ENCODE data around the gene ITIH3.
"Not testable (repeated sequence)": the region's sequence is repeated elsewhere in the genome, so short reads cannot be mapped to it uniquely, and the experiment has no call there.

ITIH3 gene

DNA sequence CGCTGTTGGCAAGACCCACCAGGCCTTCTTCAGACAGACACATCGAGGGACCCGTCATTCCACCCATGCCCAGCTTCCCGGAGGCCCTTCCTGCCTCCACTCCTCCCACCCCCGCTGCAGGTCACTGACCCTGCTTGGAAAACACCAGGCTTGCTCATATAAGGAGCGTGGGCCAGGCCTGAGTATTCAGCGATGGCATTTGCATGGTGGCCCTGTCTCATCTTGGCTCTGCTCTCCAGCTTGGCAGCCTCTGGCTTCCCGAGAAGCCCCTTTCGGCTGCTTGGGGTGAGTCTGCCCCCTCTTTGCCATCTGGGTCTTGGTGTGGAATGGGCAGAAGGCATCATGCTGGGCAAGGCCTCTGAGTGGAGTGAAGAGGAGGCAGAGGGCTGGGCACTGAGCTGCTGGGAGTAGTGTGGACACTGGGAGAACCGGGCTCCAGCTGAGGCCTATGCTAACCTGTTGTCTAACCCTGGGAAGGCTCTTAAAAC, at the start of gene ITIH3:
Gene ITIH3, plus strand, starts transcription at position 185 of the 488 bp plus-strand sequence. Its CDS starts 8 bp downstream, at position 193.
- no peak for DNase-seq (ENCODE audit: low read depth in 2 of 2)

GRCh38 chr3:52752045-52752660, 42.4 kb upstream of the ITIH3 start:
- DNase-seq (ENCODE audit: low read depth in 2 of 2) = no peak

DNA sequence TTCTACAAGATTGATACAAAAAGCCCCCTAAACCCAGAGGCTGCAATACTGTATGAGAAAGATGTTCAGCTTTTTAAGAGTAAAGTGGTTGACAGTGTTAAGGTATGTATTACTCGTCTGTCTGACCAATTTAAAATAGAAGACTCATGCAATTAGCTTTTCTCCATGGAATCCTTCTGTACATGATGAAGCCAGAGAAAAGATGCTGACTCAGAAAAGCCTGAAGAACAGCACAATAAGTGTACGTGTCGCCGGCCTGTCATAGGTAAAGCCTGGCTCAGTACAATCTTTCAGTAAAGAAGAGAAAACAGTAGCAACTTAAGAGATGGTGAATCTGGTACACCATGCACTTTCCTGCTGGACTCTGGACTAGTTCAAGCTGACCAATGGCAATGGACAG, 40.2 kb upstream of the ITIH3 start:
- no peak for DNase-seq (ENCODE audit: low read depth in 2 of 2)

DNA sequence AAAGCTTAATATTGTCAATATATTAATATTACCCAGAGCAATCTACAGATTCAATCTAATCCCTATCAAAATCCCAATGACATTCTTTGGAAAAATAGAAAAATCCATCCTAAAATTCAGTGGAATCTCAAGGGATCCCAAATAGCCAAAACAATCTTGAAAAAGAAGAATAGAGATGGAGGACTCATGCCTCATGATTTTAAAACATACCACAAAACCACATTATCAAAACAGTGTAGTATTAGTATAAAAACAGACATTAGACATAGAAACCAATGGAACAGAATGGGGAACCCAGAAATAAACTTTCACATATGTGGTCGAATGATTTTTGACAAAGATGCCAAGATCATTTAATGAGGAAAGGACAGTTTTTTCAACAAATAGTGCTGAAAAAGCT, 38.5 kb upstream of the ITIH3 start:
- DNase-seq (ENCODE audit: low read depth in 2 of 2) = no peak

GRCh38 chr3:52763466-52763865, 31.1 kb upstream of the ITIH3 start:
- DNase-seq (ENCODE audit: low read depth in 2 of 2) = no peak

DNA sequence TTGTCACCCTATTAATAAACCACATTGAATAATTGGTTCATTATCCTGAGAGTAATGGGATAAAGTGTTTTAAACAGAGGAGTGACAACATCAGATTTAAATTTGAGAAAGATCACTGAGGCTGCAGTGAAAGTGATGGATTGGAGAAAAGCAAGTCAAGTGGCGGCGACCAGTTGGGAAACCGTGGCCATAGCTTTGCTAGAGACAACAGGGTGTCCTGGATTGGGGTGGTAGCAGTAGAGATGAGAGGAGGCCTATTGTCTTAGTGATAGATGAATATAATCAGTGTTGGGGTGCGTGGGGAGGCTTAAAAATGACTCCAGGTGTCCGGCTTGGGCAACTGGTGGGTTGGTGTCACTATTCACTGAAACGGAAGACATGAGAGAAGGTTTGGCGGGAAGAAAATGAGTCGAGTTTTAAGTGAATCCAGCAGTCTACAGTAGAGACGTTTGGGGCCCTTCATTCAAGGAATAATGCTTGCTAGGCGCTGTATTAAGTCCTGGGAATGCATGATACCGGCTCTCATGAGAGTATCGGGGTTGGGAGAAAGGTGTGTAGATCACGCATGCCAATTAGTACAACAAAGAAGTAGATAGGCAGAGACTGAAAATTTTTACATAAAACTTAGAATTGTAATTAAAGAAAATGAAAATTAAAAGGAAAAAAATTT, 24.7 kb upstream of the ITIH3 start:
- no peak for DNase-seq (ENCODE audit: low read depth in 2 of 2)

DNA sequence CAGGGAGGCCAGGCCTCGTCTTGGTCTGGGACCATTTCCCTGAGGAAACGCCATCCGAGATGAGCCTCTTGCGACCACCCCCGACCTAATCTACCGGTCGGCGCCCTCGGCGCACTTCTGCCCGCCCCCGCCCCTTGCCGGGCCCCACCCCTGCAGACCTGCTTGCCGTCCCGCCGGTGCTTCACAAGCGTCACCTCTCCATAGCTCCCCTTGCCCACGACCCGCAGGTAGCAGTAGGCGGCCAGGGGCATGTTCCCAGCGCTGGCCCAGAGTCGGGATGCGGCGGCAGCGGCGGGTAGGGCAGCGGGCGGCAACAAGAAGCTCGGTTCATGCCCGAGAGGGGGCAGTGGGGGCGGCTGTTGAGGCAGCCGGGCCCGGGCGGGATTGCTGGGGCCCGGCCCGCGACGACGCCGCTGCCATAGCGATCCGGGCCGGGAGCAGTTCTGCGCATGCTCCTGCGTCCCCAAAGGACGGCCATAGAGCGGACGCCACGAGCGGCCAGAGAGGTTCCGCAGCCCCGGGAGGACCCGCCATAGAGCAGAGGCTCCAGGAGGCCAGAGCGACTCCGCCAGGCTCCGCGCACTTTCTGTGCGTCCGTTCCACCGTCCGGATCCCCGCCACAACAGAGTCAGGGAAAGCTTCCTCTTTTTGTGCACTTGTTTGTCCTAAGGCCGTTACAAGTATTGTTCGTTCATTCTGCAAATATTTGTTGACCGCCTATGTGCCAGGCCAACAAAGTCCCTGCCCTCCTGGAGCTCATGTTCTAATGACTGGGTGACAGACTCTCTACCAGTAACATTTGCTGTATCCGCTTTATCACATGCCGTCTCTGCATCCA, 23.9 kb upstream of the ITIH3 start, which contains the start of gene NEK4:
Gene NEK4, minus strand, starts transcription at position 445 of the 838 bp plus-strand sequence. Its CDS starts 194 bp downstream, at position 251.
- peak; percentile 66 to 75 for DNase-seq (ENCODE audit: low read depth in 2 of 2)

DNA sequence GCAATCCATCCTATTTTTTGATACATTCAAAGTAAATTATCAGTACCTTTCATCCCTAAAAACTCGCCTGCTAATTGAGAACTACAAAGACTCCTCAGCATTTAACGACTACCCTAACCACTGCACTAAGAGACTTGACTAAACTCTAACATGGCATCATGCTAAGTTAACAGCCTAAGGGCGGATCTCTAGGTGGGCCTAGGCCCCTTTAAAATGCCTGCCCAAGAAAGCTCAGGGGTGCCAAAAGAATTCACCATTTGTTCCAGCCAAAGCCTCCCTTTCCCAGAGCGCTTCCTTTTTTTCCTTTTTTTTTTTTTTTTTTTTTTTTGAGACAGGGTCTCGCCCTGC, 23.3 kb upstream of the ITIH3 start:
- DNase-seq (ENCODE audit: low read depth in 2 of 2) = no peak

DNA sequence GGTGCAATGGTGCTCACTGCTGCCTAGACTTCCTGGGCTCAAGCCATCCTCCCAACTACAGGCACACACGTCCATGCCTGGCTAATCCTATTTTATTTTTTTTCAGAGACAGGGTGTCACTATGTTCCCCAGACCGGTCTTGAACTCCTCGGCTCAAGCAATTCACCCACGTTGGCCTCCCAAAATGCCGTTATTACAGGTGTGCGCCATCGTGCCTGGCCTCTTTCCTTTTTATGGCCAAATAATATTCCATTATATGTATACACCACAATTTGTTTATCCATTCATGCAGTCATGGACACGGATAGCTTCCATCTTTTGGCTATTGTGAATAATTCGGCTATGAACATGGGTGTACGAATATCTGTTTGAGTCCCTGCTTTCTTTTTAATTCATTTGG, 22.9 kb upstream of the ITIH3 start:
- DNase-seq (ENCODE audit: low read depth in 2 of 2) = no peak

GRCh38 chr3:52773361-52774065, 21.1 kb upstream of the ITIH3 start:
- no peak for DNase-seq (ENCODE audit: low read depth in 2 of 2)

- DNase-seq (ENCODE audit: low read depth in 2 of 2) = no peak
These were observed 20.4 kb upstream of the ITIH3 start for GRCh38 chr3:52774066-52774713.

DNA sequence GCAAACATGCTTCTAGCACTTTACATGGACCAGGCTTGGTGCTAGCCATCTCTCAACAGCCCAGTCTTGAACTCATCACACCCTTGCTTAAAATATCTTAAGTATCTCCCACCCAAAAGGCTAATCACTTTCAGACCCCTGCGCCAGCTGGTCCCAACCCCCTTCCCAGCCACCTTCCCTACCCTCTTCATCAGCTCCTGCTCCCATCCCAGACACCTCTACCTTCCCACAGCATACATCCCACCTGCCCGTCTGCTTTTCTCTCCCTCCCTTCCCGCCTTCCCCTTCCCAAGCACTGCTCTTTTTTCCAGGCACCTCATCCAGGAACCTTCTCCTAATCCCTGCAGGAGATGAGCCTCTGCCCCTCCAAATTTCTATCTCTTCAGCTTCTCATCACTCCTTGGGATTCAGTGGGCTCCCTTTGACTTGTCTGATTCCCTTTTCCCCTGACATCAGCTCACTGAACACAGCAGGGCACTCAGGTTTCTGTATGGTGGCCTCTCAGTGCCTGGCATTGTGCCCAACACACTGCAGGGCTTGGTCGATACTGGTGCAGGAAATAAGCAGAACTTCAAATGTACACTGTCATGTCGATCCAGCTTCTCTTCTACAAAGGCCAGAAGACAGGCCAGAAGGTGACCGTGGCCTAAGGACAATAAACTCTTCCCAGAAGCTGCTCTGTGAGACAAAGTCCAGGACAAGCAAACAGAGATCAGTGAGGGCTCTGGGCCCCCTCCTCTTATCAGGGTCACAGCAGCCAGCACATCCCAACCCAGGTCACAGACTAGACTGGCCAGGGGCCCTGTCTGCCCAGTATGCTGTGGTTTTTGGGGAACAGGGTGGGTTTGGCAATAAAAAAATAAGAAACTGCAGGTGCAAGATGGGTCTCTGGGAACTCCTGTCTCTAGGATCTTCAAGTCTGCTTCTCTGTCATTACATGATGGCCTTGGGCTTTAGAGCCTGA, 19.4 kb upstream of the ITIH3 start:
- no peak for DNase-seq (ENCODE audit: low read depth in 2 of 2)

- no peak for DNase-seq (ENCODE audit: low read depth in 2 of 2)
These were observed 18.7 kb upstream of the ITIH3 start for GRCh38 chr3:52775877-52776276.

DNA sequence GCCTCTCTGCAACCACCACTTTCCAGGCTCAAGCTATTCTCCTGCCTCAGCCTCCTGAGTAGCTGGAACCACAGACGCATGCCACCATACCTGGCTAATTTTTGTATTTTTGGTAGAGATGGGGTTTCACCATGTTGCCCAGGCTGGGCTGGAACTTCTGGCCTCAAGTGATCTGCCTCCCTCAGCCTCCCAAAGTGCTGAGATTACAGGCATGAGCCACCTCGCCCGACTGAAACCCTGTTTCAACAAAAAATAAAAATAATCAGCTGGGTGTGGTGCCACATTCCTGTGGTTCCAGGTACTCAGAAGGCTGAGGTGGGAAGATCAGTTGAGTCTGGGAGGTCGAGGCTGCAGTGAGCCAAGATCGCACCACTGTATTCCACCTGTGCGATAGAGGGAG, 18.1 kb upstream of the ITIH3 start:
- not testable (repeated sequence) for DNase-seq (ENCODE audit: low read depth in 2 of 2)

DNA sequence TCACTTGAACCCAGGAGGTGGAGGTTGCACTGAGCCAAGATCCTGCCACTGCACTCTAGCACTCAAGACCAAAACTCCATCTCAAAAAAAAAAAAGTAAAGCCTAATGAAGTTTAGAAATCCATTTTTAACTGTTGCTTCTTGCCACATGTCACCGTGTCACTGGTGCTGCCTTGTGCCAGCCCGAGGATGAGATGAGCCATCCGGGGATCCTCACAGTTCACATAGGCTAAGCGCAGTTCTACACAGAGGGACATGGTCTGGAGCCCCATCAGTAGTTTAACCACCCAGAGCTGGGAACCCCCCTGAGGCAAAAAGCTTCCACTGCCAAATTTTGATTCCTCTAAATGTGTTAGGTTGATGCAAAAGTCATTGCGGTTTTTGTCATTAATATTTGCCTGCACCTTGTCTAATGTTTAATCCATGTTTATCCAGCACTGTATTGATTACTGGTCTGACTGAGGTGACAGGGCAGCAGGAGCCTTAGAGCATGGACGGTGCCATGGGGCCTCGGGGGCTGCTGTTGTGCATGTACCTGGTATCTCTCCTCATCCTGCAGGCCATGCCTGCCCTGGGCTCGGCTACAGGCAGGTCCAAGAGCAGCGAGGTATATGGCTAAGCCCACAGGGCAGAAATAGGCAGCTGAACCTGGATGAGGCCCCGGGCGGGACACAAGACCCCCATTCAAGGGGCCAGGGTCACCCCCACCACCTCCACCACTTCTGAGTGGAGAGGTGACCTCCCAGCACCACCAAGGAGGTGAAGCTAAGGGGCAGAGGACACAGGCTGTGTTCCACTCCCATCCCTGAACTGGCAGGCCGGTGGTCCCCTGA, 17.3 kb upstream of the ITIH3 start, which contains the start of gene ITIH1:
Gene ITIH1, plus strand, starts transcription at position 473 of the 832 bp plus-strand sequence. Its CDS starts 17 bp downstream, at position 490.
- DNase-seq (ENCODE audit: low read depth in 2 of 2) = no peak

GRCh38 chr3:52777959-52778805, 16.4 kb upstream of the ITIH3 start:
- DNase-seq (ENCODE audit: low read depth in 2 of 2) = no peak

DNA sequence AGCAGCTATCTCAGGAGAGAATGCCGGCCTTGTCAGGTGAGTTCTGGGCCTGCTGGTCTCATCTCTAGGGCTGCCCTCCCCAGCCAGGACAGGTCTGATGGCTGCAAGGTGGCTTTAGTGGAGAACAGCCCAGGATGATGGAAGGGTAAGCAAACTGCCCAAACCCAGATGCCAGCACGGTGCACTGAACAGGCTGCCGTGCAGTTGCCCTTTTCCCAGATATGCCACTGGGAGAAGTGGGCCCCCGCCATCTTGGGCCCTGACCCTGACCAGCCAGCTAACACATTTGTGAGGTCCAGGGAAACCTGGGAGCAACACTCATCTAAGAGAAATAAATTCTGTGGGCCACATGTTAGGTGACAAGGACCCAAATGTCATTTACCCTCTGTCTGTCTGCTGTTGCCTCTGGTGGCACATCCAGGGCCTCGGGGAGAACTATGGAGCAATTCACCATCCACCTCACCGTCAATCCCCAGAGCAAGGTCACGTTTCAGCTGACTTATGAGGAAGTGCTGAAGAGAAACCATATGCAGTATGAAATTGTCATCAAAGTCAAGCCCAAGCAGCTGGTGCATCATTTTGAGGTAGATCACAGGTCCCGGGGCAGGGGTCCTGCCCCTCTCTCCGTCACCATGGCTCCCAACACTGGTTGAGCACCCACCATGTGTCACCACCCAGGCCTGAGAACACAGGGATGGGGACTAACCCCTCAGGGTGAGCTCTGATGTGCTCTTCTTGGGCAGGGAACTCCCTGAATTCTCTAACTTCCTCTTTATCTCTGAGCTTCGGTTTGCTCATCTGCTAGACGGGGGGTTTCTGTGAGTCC, 15.4 kb upstream of the ITIH3 start:
- no peak for DNase-seq (ENCODE audit: low read depth in 2 of 2)
